CD4-positive, alpha-beta T cell treated with Interleukin-6 at 100 ng/mL for 8 hours (primary cell): ENCODE data around the gene ARHGAP45.
A peak's percentile ranks its signal among the peaks of the same experiment; 100 is the strongest.
"Not testable (repeated sequence)": the region's sequence is repeated elsewhere in the genome, so short reads cannot be mapped to it uniquely, and the experiment has no call there.

ENCODE experiments used
- DNase-seq: peaks from one replicate; pipeline ENCODE4 v3.0.0-alpha.2; 2020; ENCODE audit warnings: mixed read lengths, low spot score

The ARHGAP45 gene

GRCh38 chr19:1116726-1117581 is 50.0 kb downstream of the ARHGAP45 start:
- no peak for DNase-seq

- no peak for DNase-seq
Measured at GRCh38 chr19:1117654-1118053, 50.7 kb downstream of the ARHGAP45 start.

- DNase-seq: no peak
Measured at GRCh38 chr19:1118999-1119398, 52.0 kb downstream of the ARHGAP45 start.

- DNase-seq: no peak
Measured at GRCh38 chr19:1119475-1120217, 52.7 kb downstream of the ARHGAP45 start.

GRCh38 chr19:1121395-1121794 is 54.4 kb downstream of the ARHGAP45 start:
- no peak for DNase-seq

- DNase-seq: no peak
Measured at GRCh38 chr19:1122021-1122971, 55.3 kb downstream of the ARHGAP45 start.

- no peak for DNase-seq
Measured at GRCh38 chr19:1122972-1123363, 56.0 kb downstream of the ARHGAP45 start.

GRCh38 chr19:1123381-1123780 is 56.4 kb downstream of the ARHGAP45 start:
- no peak for DNase-seq

GRCh38 chr19:1123885-1124677 is 57.1 kb downstream of the ARHGAP45 start:
- DNase-seq: no peak

- DNase-seq: no peak
Measured at GRCh38 chr19:1125601-1126467, 58.9 kb downstream of the ARHGAP45 start.

GRCh38 chr19:1126984-1127760 is 60.2 kb downstream of the ARHGAP45 start:
- DNase-seq: no peak

- no peak for DNase-seq
Measured at GRCh38 chr19:1128106-1128505, 61.1 kb downstream of the ARHGAP45 start.

- not testable (repeated sequence) for DNase-seq
Measured at GRCh38 chr19:1129084-1129483, 62.1 kb downstream of the ARHGAP45 start.

- DNase-seq: no peak
Measured at GRCh38 chr19:1129535-1129934, 62.6 kb downstream of the ARHGAP45 start.

GRCh38 chr19:1130771-1131717 is 64.1 kb downstream of the ARHGAP45 start:
- DNase-seq: peak; percentile 71

- peak; percentile 91 for DNase-seq
Measured at GRCh38 chr19:1131718-1132551, 65.0 kb downstream of the ARHGAP45 start.
